ENCODE data around the gene BARX1.
"Not testable (repeated sequence)": the region's sequence is repeated elsewhere in the genome, so short reads cannot be mapped to it uniquely, and the experiment has no call there.

Gene BARX1

GRCh38 chr9:93955111-93955980, at the start of gene BARX1:
Gene BARX1 (minus strand): TSS chr9:93955355. CDS start chr9:93955146, 209 bp downstream.
- no peak for DNase-seq

- DNase-seq, result no peak
Measured at GRCh38 chr9:94002316-94003140, 47.4 kb upstream of the BARX1 start.

- DNase-seq, result no peak
Measured at GRCh38 chr9:93996863-93997262, 41.7 kb upstream of the BARX1 start.

GRCh38 chr9:93996367-93996766, 41.2 kb upstream of the BARX1 start:
- DNase-seq, result no peak

GRCh38 chr9:93994545-93994944, 39.4 kb upstream of the BARX1 start:
- no peak for DNase-seq

GRCh38 chr9:93994132-93994531, 39.0 kb upstream of the BARX1 start:
- no peak for DNase-seq

- DNase-seq, result no peak
Measured at GRCh38 chr9:93992830-93993229, 37.7 kb upstream of the BARX1 start.

GRCh38 chr9:93990448-93990847, 35.3 kb upstream of the BARX1 start:
- DNase-seq, result no peak

GRCh38 chr9:93988056-93988455, 32.9 kb upstream of the BARX1 start:
- no peak for DNase-seq

GRCh38 chr9:93984860-93985259, 29.7 kb upstream of the BARX1 start:
- no peak for DNase-seq

GRCh38 chr9:93983875-93984274, 28.7 kb upstream of the BARX1 start:
- DNase-seq, result no peak

GRCh38 chr9:93979721-93980120, 24.6 kb upstream of the BARX1 start:
- DNase-seq, result no peak

- DNase-seq, result no peak
Measured at GRCh38 chr9:93978551-93978950, 23.4 kb upstream of the BARX1 start.

- DNase-seq, result no peak
Measured at GRCh38 chr9:93976973-93977372, 21.8 kb upstream of the BARX1 start.

GRCh38 chr9:93976081-93976480, 20.9 kb upstream of the BARX1 start:
- DNase-seq, result no peak

- DNase-seq, result no peak
Measured at GRCh38 chr9:93975262-93975661, 20.1 kb upstream of the BARX1 start.

- DNase-seq, result no peak
Measured at GRCh38 chr9:93974151-93974550, 19.0 kb upstream of the BARX1 start.

- not testable (repeated sequence) for DNase-seq
Measured at GRCh38 chr9:93972655-93973054, 17.5 kb upstream of the BARX1 start.

GRCh38 chr9:93969328-93969661, 14.1 kb upstream of the BARX1 start:
- DNase-seq, result no peak

- no peak for DNase-seq
Measured at GRCh38 chr9:93968451-93969327, 13.5 kb upstream of the BARX1 start.

- DNase-seq, result no peak
Measured at GRCh38 chr9:93967020-93967803, 12.1 kb upstream of the BARX1 start.
